ENCODE results near the gene MSMO1.

DNA sequence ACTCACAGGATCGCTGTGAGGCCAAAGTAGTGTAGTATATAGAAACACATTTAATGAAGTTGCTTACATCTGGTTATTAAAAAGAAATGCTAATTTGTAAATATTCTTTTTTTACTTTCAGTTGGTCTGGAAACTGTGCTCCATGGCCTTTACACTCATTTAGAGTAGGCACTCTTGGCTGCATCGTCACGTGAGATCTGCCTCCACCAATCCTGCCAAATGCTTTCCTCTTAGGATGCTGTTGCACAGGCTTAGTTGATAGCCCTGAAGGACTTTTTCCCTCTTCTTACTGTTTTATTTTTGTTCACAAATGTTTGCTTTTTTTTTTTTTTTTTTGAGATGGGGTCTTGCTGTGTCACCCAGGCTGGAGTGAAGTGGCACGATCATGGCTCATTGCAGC is 57.7 kb downstream of the MSMO1 start:
- TF ChIP-seq, protein P1, sequence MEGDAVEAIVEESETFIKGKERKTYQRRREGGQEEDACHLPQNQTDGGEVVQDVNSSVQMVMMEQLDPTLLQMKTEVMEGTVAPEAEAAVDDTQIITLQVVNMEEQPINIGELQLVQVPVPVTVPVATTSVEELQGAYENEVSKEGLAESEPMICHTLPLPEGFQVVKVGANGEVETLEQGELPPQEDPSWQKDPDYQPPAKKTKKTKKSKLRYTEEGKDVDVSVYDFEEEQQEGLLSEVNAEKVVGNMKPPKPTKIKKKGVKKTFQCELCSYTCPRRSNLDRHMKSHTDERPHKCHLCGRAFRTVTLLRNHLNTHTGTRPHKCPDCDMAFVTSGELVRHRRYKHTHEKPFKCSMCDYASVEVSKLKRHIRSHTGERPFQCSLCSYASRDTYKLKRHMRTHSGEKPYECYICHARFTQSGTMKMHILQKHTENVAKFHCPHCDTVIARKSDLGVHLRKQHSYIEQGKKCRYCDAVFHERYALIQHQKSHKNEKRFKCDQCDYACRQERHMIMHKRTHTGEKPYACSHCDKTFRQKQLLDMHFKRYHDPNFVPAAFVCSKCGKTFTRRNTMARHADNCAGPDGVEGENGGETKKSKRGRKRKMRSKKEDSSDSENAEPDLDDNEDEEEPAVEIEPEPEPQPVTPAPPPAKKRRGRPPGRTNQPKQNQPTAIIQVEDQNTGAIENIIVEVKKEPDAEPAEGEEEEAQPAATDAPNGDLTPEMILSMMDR (IDR thresholded peaks at IDR 0.05; ENCODE audit: insufficient read depth, low read length, poor library complexity, severe bottlenecking) = no peak
- TF ChIP-seq EZH2phosphoT487 (conservative IDR thresholded peaks at IDR 0.05; ENCODE audit: low read length) = no peak
